Ovary (tissue), 9 donors: ENCODE results near the gene S1PR1. TPM values are rescaled to one million over a fixed set of nuclear protein-coding genes. Genes with fewer than 3 reads are reported as not detected.

Source experiments
- DNase-seq, 5 donors: peaks; one replicate each; pipeline ENCODE4 v3.0.0-alpha.2; 2019 to 2020
- H3K27ac ChIP-seq, 2 donors: fragments of 200-600 bp; one replicate each; pipeline versions ENCODE4 v1.5.1 to v1.8.0; 2019 to 2022
- H3K27me3 ChIP-seq: fragments of 200-600 bp; one replicate; pipeline ENCODE4 v1.8.0; 2022
- H3K36me3 ChIP-seq: fragments of 200-600 bp; sonication (generic); one replicate; pipeline ENCODE4 v1.5.1; 2019
- H3K4me1 ChIP-seq: one replicate; pipeline ENCODE4 v1.8.1; 2013; ENCODE audit warnings: mild to moderate bottlenecking, moderate library complexity; ENCODE audit not compliant: insufficient read depth
- H3K4me3 ChIP-seq: fragments of 200-600 bp; sonication (generic); one replicate; pipeline ENCODE4 v1.5.1; 2017
- H3K9me3 ChIP-seq, 2 donors: fragments of 200-600 bp in 1 of 2; sonication (generic) in 1 of 2; one replicate each; pipeline versions ENCODE4 v1.5.1 to v1.8.1; 2013 to 2019; ENCODE audit warnings: mild to moderate bottlenecking in 1 of 2, moderate library complexity in 1 of 2
- CTCF ChIP-seq, 3 donors: fragments of 450-650 bp in 2 of 3; fragments of 200-600 bp in 1 of 3; IDR thresholded peaks; one replicate each; pipeline versions ENCODE4 v1.5.1 to v1.8.0; 2016 to 2022; ENCODE audit warnings: antibody characterized with exemption in 3 of 3, mild to moderate bottlenecking in 1 of 3
- EP300 ChIP-seq: sonication (generic); formaldehyde crosslinking; IDR thresholded peaks from one replicate; pipeline ENCODE4 v1.6.1; 2017; ENCODE audit warnings: antibody characterized with exemption
- POLR2A ChIP-seq: fragments of 450-650 bp; IDR thresholded peaks from one replicate; pipeline ENCODE4 v1.6.1; 2017; ENCODE audit warnings: antibody characterized with exemption, mild to moderate bottlenecking, moderate library complexity
- WGBS, 3 donors: extraction: QIAGEN DNeasy Blood & Tissue Kit in 1 of 3; methylation state at CpG; one replicate each; pipeline versions ENCODE4 v1.1.5 to v1.1.7; 2013 to 2017; 5-methylcytosine and 5-hydroxymethylcytosine counted together
- intact Hi-C, 4 donors: fragments of 100-400 bp; cut with DNase I; formaldehyde crosslinking; loops; one replicate each; pipeline versions ENCODE4 v1.11.0 to v1.15.1; 2022 to 2023
- polyA plus RNA-seq, 2 donors: library from polyadenylated mRNA; stranded (reverse); fragments of 200-250 nt in 1 of 2; fragments of 350-450 nt in 1 of 2; fragmentation: Illumina TruSeq in 1 of 2; extraction: RNeasy Lipid Tissue Mini Kit (QIAGEN cat#74804) in 1 of 2; gene quantifications; one replicate each; pipeline ENCODE4 v1.2.3, GENCODE V29; 2013 to 2014
- total RNA-seq, 7 donors: library from RNA; depleted of rRNA in 2 of 7; stranded (reverse); fragments of >200 nt in 2 of 7; fragmentation: NEBNext Ultra II Directional in 3 of 7; extraction: Animal tissue kit (Norgen Biotek cat#: 25700) in 3 of 7; gene quantifications; one replicate each; pipeline versions ENCODE4 v1.1.0 to v1.2.4, GENCODE V29; 2016 to 2023
- donor health status: DM: no; HTN: no; CAD: no; lungs with moderate emphysema.
- donor health status: DM: no; HTN: no; CAD: no.
- donor health status: Bipolar disorder and iron deficiency.
- donor health status: DM: yes; HTN: yes; CAD: no.
- donor health status: DM: no; HTN: no; CAD: no.
- donor health status: DM: yes; HTN: yes; CAD: no.

S1PR1 gene
- total and polyA plus RNA-seq, 9 donors: 8.0 to 27.8 (median 10.9) TPM

DNA sequence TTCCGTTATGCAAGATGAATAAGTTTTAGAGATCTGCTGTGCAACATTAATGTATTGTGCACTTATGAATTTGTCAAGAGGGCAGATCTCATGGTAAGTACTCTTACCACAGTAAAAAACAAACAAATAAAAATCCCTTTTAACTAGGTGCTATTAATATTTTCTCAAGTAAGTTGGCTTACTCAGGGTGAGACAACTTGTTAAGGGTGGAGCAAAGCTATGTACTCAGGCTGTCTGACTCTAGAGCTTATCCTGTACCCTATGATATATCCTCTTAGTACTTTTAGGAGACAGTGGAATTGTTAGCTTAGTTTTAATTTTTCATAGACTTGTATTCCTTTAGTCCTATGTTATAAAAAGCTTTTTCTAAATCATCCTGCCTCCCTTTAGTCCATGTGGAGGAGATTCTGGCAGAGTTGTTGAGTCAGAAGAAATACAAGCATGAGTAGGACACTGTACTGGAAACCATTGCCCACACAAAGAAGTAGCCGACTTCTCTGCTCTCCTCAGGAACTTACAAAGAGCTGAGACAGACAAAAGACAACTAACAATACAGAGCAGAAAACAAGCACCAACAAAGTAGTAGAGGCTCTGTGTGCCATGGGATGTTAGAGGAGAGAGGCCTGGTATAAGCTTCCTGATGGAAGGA is 49.2 kb downstream of the S1PR1 start:
- Histone ChIP-seq H3K9me3 (no peaks in the 10 kb centered on the region), H3K4me1 (no peaks in the 10 kb centered on the region), H3K27me3 (no peaks in the 10 kb centered on the region), H3K27ac (no peak overlapping the region), H3K36me3 (no peaks in the 10 kb centered on the region), H3K4me3 (no peak overlapping the region)
- intact Hi-C loops: loop anchor here in 1 of 4 donors (10.0 kb wide), 1 partner anchor 361 kb away; no protein-coding TSS in a partner anchor
- 69 to 85% (median 84%) methylated on average over 2 of the region's 2 CpGs for WGBS, 3 donors
- TF ChIP-seq CTCF (IDR thresholded peaks at IDR 0.05) (no peak), POLR2A (no peak), EP300 (no peak)
- no peak for DNase-seq

DNA sequence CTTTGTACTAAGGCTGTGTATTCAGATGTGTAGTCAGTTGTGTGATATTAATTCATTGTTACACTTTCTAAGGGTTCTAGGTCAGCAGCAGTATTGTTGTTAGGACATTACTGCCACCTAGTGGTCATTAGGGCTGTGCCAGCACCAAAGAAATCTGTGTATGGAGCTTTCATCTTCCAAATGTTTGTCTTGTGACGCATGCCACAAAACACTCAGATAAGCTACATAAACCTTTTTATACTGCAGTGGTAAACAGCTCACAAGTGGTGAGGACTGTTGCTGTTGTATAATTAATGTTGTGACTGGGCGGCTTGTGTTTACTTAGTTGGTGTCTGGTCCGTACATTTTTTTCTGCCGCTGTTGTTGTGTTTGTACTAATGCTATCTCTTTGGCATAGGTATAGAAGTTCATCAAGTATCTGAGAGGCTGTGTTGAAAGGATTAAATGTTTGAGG is 51.7 kb downstream of the S1PR1 start:
- WGBS, 3 donors: 3 to 18% (median 5%) methylated on average over 4 of the region's 4 CpGs
- DNase-seq: peak; percentile 50 to 72 (median 57)
- intact Hi-C loops: loop anchor here in 1 of 4 donors (10.0 kb wide), 1 partner anchor 364 kb away; no protein-coding TSS in a partner anchor
- no peaks in the 10 kb centered on the region for H3K9me3 ChIP-seq
- H3K27ac ChIP-seq: no peak overlapping the region
- TF ChIP-seq CTCF (IDR thresholded peaks at IDR 0.05): peak; percentile 66 to 89 (median 72)
- no peak for TF ChIP-seq EP300
- H3K36me3 ChIP-seq: no peaks in the 10 kb centered on the region
- no peak overlapping the region for H3K4me3 ChIP-seq
- no peaks in the 10 kb centered on the region for H3K27me3 ChIP-seq
- H3K4me1 ChIP-seq: no peaks in the 10 kb centered on the region

- 48 to 56% (median 53%) methylated on average over 6 of the region's 6 CpGs for WGBS, 3 donors
- intact Hi-C loops: loop anchor here in 1 of 4 donors (10.0 kb wide), 1 partner anchor 366 kb away; no protein-coding TSS in a partner anchor
- TF ChIP-seq POLR2A: no peak
- no peak for TF ChIP-seq CTCF (IDR thresholded peaks at IDR 0.05)
- TF ChIP-seq EP300: no peak
Observed at GRCh38 chr1:101290119-101290921, 53.5 kb downstream of the S1PR1 start.

More at GRCh38 chr1:101290119-101290921, 53.5 kb downstream of the S1PR1 start:
- Histone ChIP-seq H3K9me3 (no peaks in the 10 kb centered on the region), H3K4me3 (no peak overlapping the region), H3K27me3 (no peaks in the 10 kb centered on the region), H3K36me3 (no peaks in the 10 kb centered on the region), H3K27ac (no peak overlapping the region), H3K4me1 (no peaks in the 10 kb centered on the region)
- no peak for DNase-seq

Other genes with a start within 250 kb of the S1PR1 start
- 10 to 100 TPM; 24.0 to 68.8 (median 44.7) TPM for gene DPH5, start 211.2 kb upstream of the S1PR1 start, total RNA-seq
- gene DPH5, start 211.2 kb upstream of the S1PR1 start, polyA plus RNA-seq: 10 to 100 TPM; 55.8 to 77.2 TPM